GM19238 (cell line): ENCODE measurements around the gene SCAI.
"Not testable (repeated sequence)": the region's sequence is repeated elsewhere in the genome, so short reads cannot be mapped to it uniquely, and the experiment has no call there.

Experiments
- DNase-seq: peaks from one replicate; pipeline ENCODE4 v3.0.0; 2011; ENCODE audit warnings: low spot score; ENCODE audit not compliant: insufficient read length

The SCAI gene

DNA sequence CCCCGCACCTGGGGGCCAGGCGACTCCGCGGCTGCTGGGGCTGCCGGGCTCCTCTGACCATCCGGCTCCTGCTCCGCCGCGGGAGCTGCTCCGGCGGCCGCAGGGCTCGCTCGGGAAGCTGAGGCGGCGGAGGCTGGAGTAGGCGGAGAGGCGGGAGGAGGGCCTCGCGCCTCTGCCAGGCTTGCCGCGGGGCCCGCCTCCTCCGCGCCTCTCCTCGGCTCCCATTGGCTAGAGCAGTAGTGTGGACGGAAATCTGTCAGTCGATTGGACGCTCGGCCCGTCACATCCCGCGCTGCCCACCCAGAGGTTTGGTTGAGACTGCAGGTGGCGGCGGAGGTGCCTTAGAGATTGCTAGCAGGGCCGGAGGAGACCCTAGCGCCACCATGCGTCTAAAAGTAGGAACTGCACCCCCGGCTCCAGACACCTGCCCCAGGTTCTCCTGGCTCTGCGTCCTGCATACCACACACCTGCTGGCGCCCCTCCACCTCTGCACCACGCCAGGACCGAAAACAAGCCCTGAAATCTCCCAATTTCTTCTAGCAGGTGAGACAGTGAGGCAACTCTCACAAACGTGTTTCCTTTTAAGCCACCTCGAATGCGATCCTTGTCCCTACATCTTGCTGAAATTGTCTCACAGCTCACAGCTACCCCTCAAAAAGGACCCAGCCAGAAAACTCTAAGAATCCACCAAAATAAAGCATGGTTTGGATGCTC is at the start of gene SCAI:
Gene SCAI, minus strand, starts transcription at position 152 of the 714 bp plus-strand sequence. Its CDS starts 91 bp downstream, at position 61.
- DNase-seq, result peak; percentile 99

DNA sequence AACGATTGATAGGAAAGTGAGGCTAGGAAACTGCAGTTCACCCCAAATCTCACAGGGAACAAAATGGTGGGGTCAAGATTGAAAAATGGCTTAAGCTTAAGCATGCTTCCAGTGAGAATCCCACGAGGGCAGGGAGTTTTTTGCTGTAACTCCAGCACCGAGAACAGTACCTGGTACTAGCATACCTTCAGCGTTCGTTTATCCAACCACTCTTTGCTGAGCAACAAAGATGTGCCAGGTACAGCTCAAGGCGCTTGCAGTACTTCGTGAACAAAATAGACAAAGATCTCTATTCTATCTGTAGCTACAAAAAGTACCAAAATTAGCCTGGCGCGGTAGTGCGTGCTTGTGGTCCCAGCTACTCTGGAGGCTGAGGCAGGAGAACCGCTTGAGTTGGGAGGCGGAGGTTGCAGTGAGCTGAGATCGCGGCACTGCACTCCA is 47.1 kb upstream of the SCAI start:
- peak; percentile 7 for DNase-seq

DNA sequence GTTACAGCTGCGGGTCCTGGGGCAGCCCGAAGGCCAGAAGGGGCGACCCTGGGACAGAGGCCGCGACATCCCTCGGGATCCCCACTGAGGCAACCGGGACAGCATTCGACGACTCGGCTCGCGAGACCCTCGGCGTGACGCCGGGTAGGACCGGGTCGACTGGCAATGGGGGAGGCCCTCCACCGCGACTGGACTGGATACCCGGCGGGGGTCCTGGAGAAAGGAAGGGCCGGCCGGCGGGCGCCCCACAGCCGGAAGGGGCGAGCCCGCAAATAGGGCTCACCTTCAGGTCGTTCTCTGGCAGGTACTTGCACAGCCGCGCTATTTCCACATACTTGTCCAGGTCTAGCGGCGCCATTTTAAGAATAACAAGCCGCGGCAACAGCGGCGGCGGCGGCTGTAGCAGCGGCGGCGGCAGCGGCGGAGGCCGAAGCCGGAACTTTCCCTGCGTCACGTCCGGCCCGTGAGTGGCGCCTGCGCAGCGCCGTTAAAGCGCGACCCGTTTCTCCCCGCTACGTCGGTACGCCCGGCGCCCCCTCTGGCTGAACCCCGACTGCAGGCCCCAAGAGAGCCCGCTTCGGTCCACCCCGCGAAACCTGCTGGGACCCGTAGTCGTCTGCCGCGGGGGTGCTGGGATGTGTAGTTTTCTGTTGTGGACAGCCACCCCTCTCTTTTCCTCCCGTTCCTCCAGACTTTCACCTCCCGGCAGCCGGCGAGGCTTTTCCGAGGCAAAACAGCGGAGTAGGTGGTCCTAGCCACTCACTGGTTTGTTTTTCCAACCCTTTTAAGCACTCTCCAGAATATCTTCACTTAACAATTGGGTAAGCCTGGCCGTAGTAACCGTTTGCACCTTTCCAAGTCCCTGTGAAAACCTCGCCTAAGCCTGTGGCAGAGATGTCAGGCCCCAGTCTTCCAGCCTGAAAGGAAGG is 46.3 kb upstream of the SCAI start, which contains the start of gene PPP6C:
Gene PPP6C, minus strand, starts transcription at position 443 of the 929 bp plus-strand sequence. Its CDS starts 85 bp downstream, at position 358.
- DNase-seq, result peak; percentile 98

DNA sequence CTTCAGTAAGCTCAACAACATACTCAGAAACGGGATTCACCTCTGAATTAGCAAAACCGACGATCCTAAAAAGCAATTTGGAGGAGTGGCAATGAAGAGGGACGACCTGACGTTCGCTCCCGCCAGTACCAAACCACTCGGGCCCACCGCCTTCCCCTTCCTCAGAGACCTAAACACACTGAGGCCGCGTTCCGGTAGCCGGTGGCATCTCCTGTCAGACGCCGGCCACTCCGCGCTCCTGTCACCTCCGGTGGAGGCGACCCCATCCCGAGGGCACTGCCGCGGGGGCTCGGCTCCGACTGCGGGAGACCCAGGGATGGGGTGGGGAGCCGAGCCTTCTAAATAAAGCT is 45.7 kb upstream of the SCAI start:
- DNase-seq, result no peak

DNA sequence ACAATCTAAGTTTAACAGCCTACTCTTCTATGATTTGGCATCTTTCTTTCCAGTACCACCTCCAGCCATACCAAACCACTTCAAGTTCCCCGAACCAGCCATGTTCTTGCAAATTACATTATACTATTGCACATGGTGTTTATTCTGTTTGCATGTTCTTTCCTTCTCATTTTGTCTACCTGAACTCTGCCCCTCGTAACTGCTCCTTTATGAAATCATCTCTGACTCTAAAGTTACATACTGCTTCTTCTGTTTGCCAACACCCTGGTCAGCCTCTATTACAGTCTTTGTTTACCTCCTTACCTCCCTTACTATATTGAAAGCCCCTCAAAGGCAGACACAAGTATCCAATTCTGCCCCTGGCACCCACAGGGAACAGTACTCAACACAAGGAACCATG is 40.2 kb upstream of the SCAI start:
- no peak for DNase-seq

DNA sequence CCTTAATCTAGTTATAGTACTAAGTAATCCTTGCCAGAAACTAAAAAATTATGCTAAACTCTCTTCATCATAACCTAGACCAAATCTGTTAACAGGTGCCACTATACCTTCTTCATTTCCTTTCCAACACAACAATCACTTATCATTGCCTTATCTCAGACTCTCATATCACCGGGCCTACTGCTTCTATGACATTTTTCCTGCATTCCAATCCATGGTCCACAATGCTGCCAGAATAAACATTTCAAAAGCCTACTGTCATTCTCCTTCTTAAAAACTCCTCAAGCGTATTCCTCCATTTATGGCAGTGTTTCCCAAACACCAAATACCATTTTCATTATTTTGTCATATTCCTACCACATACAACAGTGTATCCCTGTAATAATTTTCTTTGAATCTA is 39.7 kb upstream of the SCAI start:
- no peak for DNase-seq

DNA sequence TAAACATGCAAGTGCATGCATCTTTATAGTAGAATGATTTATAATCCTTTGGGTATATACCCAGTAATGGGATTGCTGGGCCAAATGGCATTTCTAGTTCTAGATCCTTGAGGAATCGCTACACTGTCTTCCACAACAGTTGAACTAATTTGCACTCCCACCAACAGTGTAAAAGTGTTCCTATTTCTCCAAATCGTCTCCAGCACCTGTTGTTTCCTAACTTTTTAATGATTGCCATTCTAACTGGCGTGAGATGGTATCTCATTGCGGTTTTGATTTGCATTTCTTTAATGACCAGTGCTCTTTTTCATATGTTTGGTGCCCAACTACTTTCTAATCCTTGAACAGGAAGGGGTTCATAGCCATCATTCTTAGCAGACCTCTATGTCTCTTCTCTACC is 38.4 kb upstream of the SCAI start:
- DNase-seq, result not testable (repeated sequence)

GRCh38 chr9:125180876-125181275 is 37.5 kb upstream of the SCAI start:
- DNase-seq, result no peak

DNA sequence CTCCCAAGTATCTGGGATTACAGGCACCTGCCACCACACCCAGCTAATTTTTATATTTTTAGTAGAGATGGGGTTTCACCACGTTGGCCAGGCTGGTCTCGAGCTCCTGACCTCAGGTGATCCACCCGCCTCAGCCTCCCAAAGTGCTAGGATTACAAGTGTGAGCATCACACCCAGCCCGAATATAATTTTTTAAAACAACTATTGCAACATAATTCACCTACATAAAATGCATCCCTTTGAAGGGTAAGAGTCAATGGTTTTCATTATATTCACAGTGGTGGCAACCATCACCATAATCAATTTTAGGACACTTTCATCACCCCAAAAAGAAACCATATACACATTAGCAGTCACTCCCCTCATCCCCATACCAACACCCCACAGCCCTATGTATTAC is 36.4 kb upstream of the SCAI start:
- not testable (repeated sequence) for DNase-seq

- no peak for DNase-seq
Observed at GRCh38 chr9:125177888-125178287, 34.6 kb upstream of the SCAI start.

GRCh38 chr9:125176636-125177035 is 33.3 kb upstream of the SCAI start:
- DNase-seq, result no peak

DNA sequence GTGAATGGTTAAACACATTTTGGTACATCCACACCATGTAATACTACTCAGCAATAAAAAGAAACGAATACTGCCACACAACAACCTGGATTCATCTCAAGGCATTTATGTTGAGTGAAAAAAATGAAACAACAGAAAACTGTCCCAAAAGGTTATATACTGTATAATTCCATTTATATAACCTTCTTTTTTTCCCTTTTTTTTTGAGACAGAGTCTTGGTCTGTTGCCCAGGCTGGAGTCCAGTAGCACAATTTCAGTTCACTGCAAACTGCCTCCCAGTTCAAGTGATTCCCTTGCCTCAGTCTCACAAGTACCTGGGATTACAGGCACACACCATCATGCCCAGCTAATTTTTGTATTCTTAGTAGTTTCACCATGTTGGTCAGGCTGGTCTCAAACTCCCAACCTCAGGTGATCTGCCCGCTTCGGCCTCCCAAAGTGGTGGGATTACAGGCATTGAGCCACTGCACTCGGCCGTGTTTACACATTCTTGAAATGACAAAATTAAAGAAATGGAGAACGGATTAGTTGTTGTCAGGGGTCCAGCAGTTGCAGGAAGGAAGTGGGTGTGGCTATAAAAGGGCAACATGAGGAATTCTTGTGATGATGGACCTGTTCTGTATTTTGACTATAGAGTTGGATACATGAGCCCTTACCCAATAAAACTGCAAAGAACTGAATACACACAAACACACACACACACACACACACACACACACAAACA is 28.9 kb upstream of the SCAI start:
- no peak for DNase-seq

DNA sequence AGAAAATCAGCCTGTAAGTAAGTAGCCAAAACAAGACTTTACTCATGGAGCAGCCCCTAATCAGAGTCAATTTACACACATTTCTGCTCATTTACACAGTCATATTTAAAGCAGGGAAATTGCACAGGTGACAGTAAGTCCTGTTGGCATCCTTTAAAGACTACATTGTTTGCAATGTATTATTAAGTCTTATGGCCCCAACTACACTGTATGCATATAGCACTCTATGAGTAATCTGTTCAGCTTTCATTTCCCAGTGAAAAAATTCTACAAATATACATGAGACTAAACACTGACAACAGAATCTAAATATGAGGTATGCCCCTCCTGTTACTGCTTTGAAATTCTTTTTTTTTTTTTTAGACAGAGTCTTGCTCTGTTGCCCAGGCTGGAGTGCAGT is 26.6 kb upstream of the SCAI start:
- no peak for DNase-seq

DNA sequence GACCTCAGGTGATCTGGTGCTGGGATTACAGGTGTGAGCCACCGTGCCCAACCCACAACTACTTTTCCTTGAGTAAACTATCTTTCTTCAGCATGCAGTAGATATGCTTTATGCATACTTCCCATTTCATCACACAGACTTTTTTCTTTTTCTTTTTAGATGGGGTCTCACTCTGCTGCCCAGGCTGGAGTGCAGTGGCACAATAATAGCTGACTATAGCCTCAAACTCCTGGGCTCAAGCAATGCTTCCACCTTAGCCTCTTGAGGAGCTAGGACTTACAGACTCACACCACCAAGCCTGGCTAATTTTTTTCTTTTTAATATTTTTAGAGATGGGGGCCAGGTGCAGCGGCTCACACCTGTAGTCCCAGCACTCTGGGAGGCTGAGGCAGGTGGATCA is 23.4 kb upstream of the SCAI start:
- DNase-seq, result no peak

GRCh38 chr9:125162891-125163290 is 19.6 kb upstream of the SCAI start:
- not testable (repeated sequence) for DNase-seq

DNA sequence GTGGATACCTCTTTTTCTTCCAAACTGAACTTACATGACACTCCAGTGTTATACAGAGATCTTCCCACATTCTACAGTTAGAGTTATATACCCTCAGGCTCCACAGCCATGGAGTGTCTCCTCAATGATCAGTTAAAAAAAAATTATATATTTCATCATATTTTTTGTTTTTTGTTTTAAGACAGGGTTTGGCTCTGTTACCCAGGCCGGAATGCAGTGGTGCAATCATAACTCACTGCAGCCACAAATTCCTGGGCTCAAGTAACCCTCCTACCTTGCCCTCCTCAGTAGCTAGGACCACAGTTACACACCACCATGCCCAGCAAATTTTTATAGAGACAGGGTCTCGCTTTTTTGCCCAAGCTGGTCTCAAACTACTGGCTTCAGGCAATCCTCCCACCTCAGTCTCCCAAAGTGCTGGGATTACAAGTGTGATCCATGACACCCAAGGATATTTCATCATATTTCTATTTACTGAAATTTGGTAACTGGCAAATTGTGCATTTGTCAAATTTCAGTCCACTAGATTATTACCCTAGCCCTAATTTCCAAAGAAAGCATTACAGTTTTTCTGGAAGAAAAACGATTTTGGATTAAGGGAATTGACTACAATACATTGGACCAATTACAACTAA is 18.1 kb upstream of the SCAI start:
- no peak for DNase-seq

DNA sequence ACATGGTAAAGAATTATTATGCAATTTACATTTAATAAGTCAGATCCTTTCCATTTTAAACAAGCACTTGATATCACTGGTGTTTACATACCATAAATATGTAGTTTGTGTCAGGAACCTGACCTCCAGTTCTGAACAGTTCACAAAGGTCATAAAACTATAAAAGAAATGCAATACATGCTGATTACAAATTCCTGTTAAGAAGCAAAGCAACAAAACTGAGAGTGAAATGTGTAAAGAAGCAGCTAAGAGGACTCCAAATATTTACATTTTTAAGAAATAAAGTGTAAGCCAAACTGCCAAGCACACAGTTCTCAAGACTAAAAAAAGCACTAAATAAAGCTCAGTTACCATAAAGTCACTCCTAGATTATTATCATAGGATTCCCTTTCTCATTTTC is 17.4 kb upstream of the SCAI start:
- no peak for DNase-seq

GRCh38 chr9:125156551-125156950 is 13.2 kb upstream of the SCAI start:
- no peak for DNase-seq

DNA sequence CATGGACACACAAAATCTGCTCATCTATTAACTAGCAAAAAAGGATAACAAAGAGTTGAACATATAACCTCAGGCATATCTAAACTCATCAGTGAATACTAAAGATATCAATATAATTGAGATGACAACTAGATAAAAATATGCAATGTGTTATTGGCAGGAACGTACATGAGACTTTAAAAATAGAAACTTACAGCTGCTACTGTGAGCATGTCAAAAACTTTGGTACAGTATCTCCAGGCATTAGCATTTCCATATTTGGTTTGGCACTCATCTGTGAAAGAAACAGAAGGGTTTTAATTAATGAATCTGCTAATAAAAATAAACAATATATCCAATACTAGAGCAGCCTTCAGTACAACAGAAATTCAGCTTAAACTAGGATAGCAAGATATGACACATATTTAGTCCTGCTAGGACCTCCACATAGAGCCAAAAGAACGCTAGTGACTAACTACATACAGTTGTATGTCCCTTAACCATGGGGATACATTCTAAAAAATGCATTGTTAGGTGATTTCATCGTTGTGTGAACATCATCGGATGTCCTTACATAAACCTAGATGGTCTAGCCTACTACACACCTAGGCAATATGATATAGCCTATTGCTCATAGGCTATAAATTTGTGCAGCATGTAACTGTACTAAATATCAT is 10.5 kb upstream of the SCAI start:
- DNase-seq, result no peak

- DNase-seq, result no peak
Observed at GRCh38 chr9:125151730-125152129, 8.4 kb upstream of the SCAI start.
